Activated CD4-positive, alpha-beta T cell treated with anti-CD3 and anti-CD28 coated beads, Interleukin-2, Interleukin-6, amounts not matched to agents 100 ng/mL and 50 ng/mL, durations not matched to agents 16 hours and 8 hours (primary cell): ENCODE data around the gene FNDC11.
"Not testable (repeated sequence)": the region's sequence is repeated elsewhere in the genome, so short reads cannot be mapped to it uniquely, and the experiment has no call there.

Source experiments
- DNase-seq: peaks from one replicate; pipeline ENCODE4 v3.0.0-alpha.2; 2020

Gene FNDC11

DNA sequence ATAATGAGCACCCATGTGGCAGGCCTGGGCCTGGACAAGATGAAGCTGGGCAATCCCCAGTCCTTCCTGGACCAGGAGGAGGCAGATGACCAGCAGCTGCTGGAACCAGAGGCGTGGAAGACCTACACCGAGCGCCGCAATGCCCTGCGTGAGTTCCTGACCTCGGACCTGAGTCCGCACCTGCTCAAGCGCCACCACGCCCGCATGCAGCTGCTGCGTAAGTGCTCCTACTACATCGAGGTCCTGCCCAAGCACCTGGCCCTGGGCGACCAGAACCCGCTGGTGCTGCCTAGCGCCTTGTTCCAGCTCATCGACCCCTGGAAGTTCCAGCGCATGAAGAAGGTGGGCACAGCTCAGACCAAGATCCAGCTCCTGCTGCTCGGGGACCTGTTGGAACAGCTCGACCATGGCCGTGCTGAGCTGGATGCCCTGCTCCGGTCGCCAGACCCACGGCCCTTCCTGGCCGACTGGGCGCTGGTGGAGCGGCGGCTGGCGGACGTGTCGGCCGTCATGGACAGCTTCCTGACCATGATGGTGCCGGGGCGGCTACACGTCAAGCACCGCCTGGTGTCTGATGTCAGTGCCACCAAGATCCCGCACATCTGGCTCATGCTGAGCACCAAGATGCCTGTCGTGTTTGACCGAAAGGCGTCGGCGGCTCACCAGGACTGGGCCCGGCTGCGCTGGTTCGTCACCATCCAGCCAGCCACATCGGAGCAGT is 1.9 kb downstream of the FNDC11 start:
- no peak for DNase-seq

DNA sequence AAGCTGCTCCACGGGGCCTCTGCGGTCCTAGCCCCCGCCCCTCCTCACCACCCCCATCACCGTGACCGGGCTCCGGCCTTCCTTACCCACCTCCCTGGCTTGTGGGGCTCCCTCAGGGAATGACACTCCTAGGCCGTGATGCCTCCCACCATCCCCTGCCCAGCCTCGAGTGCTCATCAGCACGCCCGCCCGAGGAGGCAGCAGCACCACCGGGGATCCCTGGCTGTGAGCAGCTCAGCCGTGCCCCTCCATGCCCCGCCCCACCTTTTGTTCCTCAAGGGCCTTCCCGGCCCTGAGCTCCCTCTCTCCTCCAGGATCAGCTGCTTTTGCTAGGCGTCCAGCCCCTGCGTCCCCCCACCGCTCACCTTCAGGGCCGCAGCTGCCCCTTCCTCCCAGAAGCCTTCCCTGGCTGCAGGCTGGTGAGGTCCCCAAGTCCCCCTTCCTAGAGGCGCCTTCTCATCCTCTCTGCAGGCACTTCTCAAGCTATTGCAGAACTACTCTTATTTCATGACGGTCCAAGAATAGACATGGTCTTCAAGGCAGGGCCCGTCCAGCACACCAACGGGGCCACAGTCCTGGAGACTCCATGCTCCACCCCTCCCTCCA is 3.0 kb downstream of the FNDC11 start:
- no peak for DNase-seq

DNA sequence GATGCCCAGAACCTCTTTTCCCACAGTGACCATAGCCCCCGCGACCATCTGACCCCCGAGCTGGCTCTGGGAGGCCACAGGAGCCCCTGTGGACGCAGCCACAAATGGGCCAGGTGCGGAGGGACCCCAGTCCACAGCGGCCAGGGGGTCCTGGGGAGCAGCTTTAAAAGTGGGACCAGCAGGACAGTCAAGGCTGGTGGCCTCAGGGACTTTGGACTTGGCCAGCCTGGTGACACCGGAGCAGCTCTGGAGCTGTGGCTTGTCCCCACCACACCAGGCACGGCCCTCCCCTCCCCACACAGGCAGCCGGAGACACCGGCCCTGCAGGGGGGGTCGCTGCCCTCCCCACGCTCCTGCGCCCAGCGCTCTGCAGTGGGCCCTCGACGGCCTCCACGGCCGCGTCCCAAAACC is 3.5 kb downstream of the FNDC11 start:
- DNase-seq: no peak

DNA sequence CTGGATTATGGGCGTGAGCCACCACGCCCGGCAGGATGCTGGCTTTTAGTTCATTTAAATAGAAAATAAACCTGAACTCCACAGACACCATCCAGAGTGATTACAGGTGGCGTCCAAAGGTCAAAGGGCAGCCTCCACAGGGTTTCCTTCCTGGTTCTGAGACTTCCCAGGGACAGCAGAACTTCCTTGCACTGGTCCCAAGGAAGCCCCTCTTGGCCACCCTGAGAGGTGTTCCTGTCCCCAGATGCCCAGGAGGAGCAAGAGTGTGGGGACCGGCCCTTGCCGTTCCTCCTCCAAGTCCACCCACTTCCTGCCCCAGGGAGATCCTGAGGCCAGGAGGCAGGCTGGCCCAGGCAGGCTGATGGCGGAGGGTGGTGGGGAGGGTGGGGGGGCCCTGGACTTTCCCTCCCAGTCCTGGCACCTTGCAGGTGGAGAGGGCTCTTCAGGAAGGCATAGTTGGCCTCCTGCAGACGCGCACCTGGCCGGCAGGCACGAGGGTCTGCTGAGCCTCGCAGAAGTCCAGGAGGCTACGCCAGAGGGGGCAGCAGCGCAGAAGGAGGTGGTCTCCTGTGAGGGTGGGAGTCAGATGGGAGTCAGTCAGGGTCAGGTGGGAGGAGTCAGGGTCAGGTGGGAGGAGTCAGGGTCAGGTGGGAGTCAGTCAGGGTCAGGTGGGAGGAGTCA is 5.0 kb downstream of the FNDC11 start:
- DNase-seq: no peak

DNA sequence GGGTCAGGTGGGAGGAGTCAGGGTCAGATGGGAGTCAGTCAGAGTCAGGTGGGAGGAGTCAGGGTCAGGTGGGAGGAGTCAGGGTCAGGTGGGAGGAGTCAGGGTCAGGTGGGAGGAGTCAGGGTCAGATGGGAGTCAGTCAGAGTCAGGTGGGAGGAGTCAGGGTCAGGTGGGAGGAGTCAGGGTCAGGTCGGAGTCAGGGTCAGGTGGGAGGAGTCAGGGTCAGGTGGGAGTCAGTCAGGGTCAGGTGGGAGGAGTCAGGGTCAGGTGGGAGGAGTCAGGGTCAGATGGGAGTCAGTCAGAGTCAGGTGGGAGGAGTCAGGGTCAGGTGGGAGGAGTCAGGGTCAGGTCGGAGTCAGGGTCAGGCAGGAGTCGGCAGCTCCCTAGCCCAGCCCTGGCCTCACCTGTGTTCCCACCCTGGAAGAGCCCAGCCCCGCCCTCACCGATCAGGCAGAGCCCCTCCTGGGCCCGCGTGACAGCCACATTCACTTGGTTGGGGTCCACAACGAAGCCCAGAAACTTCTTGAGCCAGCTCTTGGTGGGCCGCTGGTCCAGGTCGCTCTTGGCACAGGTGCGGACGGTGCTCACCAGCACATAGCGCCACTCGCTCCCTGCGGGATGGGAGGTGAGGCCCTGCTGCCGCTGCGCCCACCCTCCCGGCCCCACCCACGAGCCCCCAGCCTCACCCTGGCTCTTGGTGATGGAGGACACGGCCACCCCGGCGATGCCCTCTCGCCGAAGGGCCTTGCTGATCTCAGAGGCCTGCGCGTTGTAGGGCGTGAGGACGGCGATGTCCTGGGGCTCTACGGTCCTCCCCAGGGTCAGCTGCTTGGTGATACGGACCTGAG is 5.8 kb downstream of the FNDC11 start:
- not testable (repeated sequence) for DNase-seq

DNA sequence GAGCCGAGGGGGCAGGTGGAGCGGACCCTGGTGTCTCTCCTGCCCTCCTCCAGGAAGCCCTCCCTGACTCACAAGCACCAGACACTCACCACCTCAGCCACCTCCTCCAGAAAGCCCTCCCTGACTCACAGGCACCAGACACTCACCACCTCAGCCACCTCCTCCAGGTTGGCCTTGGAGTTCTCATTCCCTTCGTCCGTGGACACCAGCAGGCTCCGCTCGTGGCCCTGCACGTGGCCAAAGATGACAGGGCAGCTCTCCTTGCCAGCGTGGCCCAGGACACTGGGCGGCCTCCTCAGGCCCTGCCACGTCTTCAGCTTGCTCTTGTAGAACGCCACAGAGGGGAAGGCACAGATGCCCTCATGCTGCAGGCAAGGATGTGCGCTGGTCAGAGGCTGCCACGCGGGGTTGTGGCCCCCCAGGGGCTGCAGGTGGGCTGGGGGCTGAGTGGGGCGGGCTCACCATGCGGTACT is 6.4 kb downstream of the FNDC11 start:
- DNase-seq: no peak

DNA sequence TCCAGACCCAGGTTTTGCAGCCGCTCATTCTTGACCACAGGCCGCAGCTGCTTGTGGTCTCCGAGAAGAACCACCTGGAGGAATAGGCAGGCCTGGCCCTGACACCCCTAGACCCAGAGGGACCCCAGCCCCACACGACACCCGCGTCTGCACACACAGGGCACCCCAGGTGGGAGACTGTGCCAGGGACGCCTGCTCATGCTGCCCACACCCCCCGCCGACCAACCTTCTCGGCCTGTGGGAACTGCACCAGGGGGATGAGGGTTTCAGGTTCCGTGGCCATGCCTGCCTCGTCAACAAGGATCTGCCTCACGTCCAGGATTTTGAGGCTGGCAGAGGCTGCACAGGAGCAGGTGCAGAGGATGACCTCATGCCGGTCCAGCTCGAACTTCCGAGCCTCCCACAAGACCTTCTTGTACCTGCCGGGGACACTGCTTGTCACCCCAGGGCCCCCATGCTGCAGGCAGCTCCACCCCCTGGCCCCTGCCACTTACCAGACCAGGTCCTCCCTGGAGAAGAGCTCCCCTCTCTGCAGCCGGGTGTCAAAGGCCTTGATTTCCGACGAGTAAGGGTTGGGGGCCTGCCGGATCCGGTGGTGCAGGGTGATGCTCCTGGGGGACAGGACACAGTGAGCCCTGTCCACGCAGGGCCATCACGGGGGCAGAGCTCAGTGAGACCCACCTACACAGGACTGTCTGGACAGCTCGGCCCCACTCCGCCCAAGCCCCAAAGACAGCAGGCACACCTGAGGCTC is 7.1 kb downstream of the FNDC11 start:
- DNase-seq: no peak

DNA sequence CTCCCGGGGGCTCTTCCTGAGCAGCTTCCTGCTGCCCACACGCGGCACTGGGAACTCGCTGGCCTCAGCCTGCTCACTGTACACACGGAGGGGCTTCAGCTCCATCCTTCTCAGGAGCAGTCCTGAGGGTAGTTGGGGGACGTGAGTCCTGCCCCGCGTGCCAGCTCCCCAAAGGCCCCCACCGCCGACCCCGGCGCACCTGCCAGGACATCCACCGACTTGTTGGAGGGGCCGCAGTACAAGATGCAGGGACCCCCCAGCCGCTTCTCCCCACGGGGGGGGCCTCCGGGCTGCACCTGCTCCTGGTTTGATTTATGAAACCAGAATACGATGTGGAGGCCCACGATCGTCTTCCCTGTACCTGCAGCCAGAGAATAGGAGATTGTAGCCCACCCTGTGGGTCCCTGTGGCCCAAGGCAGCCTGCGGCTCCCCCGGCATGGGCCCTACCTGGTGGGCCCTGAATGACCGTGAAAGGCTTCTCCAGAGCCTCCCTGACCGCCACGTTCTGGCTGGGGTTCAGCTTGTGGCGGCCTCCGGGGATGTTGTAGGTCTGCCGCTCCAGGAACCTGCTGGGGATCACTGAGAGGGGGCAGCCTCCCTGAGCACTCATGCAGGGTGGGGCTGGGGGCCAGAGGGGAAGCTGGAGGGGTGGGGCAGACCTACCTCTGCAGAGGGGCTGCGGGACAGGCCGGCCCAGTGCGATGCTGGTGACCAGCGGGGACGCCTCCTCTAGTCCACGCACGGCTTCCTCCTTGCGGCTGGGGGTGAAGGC is 7.9 kb downstream of the FNDC11 start:
- DNase-seq: no peak

DNA sequence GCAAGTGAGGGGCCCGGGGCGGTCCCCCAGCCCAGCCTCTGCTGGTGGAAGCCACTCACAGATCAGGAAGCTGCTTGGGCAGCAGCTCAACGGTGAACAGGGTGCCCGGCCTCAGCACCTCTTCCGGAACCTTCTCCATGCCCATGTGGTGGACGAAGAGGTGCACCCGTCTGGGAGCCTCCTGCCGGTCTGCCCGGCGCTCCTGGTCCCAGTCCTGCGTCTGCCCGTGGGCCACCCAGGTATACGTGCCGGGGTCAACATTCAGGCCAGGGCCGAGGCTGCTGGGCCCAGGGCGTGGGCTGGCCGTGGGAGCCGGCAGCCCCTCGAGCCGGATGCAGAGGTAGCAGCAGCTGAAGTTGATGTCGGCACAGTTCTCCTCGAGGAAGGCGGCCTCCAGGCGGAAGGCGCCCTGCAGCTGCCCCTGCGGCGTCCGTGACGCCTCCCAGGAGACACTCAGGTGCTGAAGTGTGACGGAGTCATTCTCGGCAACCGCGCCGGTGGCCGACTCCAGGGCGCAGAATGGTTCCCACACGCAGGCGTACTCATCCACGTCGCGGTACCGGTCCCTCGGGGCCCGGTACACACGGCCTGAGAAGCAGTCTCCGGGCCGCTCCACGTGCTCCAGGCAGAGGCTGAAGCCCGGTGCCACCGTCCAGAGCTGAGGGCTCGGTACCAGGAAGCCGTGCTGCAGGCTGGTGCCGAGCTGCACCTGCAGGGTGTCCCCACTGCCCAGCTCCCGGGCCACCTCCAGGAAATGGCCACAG is 8.7 kb downstream of the FNDC11 start:
- DNase-seq: no peak

DNA sequence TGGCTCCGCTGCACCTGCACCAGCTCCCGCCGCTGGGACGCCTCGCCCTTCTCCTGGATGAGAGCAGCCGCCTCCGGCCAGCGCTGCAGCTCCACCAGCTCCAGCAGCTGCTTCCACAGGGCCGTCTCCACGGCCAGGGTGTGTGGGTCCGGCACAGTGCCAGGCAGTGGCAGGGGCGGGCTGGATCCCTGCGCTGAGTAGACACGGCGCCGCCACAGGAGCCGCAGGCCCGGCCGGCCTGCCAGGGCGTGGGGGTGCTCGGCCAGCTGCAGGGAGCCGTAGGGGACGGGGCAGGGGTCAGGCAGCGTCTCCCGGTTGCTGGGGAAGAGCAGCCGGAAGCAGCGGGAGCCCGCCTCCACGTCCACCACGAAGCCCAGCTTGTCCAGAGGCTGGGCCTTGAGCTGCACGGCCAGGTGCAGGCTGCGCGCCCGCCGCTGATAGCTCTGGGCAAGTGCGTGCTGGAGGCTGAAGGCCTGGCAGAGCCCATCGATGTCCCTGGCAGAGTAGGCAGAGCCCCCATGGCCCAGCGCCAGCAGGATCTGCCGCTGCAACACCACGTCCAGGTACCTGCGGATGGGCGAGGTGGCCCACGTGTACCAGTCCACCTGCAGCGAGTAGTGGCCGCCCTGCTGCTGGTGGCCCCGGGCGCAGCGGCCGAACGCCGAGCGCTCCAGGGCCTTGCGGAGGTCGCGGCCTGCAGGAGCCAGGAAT is 9.4 kb downstream of the FNDC11 start:
- no peak for DNase-seq

DNA sequence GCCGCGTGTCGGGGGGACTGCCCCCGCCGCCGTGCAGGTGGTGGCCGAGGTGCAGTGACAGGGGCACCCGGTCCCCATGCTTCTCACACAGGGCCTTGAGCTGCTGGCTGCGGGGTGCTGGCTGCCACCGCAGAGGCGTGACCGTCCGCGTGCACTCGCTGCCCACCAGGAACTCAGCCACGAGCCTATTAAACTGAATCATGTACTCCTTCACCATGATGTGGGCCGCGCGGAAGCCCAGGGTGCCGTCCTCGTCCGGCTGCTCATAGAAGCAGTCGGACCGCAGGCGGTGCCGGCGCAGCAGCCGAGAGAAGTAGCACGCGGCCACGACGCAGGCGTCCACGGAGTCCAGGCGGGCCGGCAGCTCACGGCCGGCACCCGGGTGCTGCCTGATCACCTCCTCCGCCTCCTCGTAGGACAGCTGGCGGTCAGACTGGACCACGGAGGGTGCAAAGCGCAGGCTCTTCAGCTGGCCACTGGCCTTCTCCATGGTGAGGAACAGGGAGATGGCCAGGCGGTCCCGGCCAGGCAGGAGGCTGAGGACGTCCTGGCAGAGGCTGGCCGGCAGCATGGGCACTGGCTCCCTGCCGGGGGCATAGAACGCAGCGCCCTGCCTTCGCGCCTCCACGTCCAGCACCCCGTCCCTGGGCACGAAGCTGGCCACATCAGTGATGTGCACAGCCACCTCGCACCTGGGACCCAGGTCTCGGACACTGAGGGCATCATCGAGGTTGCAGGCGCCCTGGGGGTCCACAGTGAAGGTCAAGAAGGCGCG is 10.3 kb downstream of the FNDC11 start:
- DNase-seq: no peak

DNA sequence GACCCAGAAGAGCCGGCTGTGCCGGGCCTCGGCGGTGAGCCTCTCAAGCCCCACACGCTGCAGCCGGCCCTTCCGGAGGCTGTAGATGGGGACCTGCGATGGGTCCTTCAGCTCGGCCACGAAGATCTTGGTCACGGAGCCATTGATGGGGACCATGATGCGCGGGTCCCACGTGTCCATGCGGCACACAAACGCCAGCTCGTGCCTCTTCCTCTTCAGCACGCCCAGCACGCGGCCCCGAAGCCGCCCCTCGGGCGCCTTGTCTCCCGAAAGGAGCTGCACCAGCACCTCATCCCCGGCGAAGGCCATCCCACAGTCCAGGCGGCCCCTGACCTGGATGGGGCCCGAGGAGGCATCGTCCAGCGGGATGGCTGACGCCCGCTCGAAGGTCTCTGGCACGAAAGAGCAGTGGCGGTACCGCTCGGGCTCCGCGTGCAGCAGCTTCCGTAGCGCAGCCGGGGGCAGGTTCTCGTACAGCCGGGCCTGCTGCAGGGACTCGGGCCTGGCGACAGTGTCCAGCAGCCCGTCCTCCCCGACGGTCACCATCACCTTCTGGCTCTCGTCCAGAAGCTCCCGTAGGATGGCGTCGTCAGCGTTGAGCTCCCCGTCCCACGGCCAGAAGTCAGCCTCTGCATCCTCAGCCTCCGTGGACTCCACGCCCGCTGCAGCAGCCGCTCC is 11.2 kb downstream of the FNDC11 start:
- DNase-seq: no peak

DNA sequence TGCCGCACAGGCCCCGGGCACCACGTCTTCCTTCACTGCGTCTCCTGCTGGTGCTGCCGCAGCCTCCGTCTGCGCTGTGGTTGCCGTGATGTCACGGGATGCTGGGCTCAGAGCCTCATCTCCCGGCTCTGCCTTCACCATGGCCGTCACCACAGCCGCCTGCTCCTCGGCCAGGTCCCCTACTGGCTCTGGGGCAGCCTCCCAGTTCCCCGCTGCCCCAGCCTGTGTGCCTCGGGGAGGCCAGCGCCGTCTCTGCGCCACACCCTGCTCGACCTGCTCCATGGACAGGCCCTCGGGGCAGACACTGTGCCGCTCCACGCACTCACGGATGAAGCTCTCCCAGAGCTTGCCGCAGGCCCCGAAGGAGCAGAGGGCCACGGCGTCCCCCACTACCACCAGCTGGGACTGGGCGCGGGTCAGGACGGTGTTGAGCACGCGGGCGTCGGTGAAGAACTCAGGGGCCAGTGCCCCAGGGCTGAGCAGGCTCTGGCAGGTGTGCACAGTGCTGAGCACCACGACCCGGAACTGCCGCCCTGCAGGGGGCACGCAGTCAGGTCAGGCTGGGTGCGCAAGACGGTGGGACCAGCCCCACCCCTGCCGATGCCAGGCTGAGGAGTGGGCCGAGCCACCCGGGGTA is 11.9 kb downstream of the FNDC11 start:
- no peak for DNase-seq

DNA sequence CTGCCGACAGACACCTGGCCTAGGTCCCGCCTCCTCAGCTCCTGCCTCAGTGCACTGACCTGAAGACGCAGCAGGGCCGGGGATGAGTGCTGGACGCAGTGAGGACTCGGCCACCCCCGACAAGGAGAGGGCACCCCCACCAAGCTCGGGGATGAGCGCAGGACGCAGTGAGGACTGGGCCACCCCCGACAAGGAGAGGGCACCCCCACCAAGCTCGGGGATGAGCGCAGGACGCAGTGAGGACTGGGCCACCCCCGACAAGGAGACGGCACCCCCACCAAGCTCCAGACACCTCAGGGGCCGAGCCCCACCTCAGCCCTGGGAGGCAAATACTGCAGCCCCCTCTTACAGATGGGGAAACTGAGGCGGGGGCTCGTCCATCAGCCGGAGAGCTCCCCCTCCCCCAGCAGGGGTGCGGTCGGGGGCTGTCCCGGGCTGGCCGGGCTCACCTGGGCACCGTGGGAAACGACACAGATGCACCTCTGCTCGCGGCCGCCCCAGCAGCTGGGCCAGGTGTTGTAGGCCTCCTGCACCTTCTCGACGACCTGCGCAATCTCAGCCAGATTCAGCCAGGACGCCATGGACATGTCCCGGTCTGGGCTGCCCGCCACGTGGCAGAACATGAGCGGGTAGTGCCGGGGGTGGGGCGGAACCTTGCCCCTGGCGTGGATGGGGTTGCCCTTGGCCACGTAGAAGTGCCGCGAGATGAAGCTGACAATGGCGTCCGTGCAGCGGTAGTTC is 12.6 kb downstream of the FNDC11 start:
- no peak for DNase-seq

DNA sequence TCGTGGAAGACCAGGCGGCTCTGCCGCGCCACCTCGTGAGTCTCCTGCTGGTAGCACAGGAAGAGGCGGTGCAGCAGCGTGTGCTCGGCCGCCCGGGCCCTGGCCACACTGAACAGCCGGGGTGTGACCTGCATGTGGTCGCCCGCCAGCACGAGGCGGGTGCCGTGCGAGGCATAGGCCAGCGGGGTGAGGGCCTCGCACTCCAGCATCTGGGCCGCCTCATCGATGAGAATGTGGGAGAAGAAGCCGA is 13.1 kb downstream of the FNDC11 start:
- peak; percentile 12 for DNase-seq

DNA sequence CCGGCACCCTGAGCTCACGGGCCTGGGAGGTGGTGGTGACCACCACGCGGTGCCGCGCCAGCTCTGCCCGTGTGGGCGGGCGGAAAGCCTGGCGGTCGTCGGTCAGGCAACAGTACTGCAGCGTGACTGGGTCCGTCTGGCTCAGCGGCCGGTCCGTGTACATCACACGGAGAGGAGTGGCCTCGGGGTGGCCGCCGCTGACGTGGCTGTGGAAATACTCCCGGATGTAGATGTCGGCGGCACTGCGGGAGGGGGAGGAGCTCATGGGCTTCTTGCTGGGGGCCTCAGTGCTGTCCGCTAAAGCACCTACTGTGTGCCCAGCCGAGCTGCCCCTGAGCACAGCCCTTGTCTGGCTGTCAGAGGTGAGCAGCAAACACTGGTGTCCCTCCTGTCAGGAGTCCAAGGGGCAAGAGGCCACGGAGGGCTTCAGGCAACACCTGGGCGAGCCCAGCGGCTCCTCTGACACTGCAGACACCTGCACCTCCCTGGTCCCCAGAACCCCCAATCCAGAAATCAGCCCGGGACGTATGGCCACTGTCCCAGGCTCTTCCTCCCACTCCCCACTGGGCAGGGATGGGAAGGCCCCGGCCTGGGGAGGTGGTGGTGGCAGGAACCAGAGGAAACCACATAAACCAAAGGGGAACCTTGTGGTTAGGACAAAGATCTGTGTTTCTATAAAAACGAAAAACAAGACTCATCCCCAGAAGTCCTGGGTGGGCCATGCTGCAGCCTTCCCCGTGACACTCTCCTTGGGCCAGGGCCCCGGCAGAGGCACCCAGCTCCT is 13.6 kb downstream of the FNDC11 start:
- DNase-seq: peak; percentile 88
